Keratinocyte (primary cell): ENCODE data around the gene PEMT. TPM values are rescaled to one million over a fixed set of nuclear protein-coding genes. Genes with fewer than 3 reads are reported as not detected.

ENCODE experiments used
- DNase-seq: peaks from one replicate; pipeline ENCODE4 v3.0.0-alpha.2; 2011; ENCODE audit warnings: low read depth, missing footprints, low spot score
- FAIRE-seq: peaks from 2 replicates; lab custom pipeline; 2011; peaks lifted over from hg19 to GRCh38; lab: Jason Lieb, UNC
- H2AFZ ChIP-seq: 2 replicates; pipeline ENCODE4 v1.6.0; 2012; ENCODE audit warnings: low read length, control low read depth, inconsistent platforms; ENCODE audit not compliant: control insufficient read depth
- H3K27ac ChIP-seq: 2 replicates; pipeline ENCODE4 v1.5.1; 2011; ENCODE audit warnings: low read length; ENCODE audit not compliant: control insufficient read depth, insufficient read depth
- H3K27me3 ChIP-seq: 3 replicates; pipeline ENCODE4 v1.6.0; 2011; ENCODE audit warnings: low read length; ENCODE audit not compliant: control insufficient read depth, insufficient read depth; ENCODE audit errors: extremely low read depth
- H3K36me3 ChIP-seq, 2 experiments: 2 replicates in 1 of 2; 3 replicates in 1 of 2; pipeline ENCODE4 v1.5.1; 2011; ENCODE audit warnings: low read length in 2 of 2, mild to moderate bottlenecking in 1 of 2; ENCODE audit not compliant: control insufficient read depth in 2 of 2, insufficient read depth in 2 of 2; ENCODE audit errors: extremely low read depth in 1 of 2
- H3K4me1 ChIP-seq: 3 replicates; pipeline ENCODE4 v1.5.1; 2011; ENCODE audit warnings: low read length; ENCODE audit not compliant: control insufficient read depth, insufficient read depth; ENCODE audit errors: extremely low read depth
- H3K4me2 ChIP-seq: 3 replicates; pipeline ENCODE4 v1.6.0; 2011; ENCODE audit warnings: low read depth, low read length; ENCODE audit not compliant: control insufficient read depth, insufficient read depth; ENCODE audit errors: extremely low read depth
- H3K4me3 ChIP-seq, 3 experiments: fragments of 200-600 bp in 1 of 3; sonication (generic) in 1 of 3; 2 replicates in 2 of 3; 3 replicates in 1 of 3; pipeline ENCODE4 v1.5.1; 2011 to 2016; ENCODE audit warnings: low read length in 3 of 3, mild to moderate bottlenecking in 3 of 3, control low read depth in 2 of 3, inconsistent platforms in 1 of 3, low read depth in 1 of 3, mixed read lengths in 1 of 3, mixed run types in 1 of 3, moderate library complexity in 1 of 3; ENCODE audit not compliant: control insufficient read depth in 2 of 3, insufficient read depth in 2 of 3; ENCODE audit errors: extremely low read depth in 1 of 3
- H3K79me2 ChIP-seq: 2 replicates; pipeline ENCODE4 v1.6.0; 2012; ENCODE audit warnings: low read length; ENCODE audit not compliant: control insufficient read depth, insufficient read depth
- H3K9ac ChIP-seq: 3 replicates; pipeline ENCODE4 v1.6.0; 2011; ENCODE audit warnings: low read length; ENCODE audit not compliant: control insufficient read depth, insufficient read depth; ENCODE audit errors: extremely low read depth
- H3K9me1 ChIP-seq: 3 replicates; pipeline ENCODE4 v1.6.0; 2011; ENCODE audit warnings: low read length; ENCODE audit not compliant: control insufficient read depth, insufficient read depth; ENCODE audit errors: extremely low read depth
- H3K9me3 ChIP-seq: 2 replicates; pipeline ENCODE4 v1.5.1; 2012; ENCODE audit warnings: low read depth, low read length; ENCODE audit not compliant: control insufficient read depth
- H4K20me1 ChIP-seq: 3 replicates; pipeline ENCODE4 v1.6.0; 2011; ENCODE audit warnings: low read length; ENCODE audit not compliant: control insufficient read depth, insufficient read depth; ENCODE audit errors: extremely low read depth
- EZH2 ChIP-seq: IDR thresholded peaks from one replicate; pipeline ENCODE4 v1.6.1; 2012; ENCODE audit warnings: inconsistent platforms, mild to moderate bottlenecking, low read length, moderate library complexity
- dilution Hi-C: fragments of 300-500 bp; cut with MboI; formaldehyde crosslinking; loops from one replicate; pipeline ENCODE4 v1.7.0; 2020; ENCODE audit warnings: low sequenced_read_pairs; ENCODE audit not compliant: extremely low pct_ligation_motif_present
- polyA plus RNA-seq, 5 experiments: library from polyadenylated mRNA; depleted of rRNA in 3 of 5; stranded (reverse) in 3 of 5; stranded (forward) in 1 of 5; unstranded in 1 of 5; fragments of >200 nt; gene quantifications; 1 replicate in 1 of 5; 2 replicates in 3 of 5; 3 replicates in 1 of 5; pipeline versions ENCODE4 v1.2.1 to v1.2.3, GENCODE V29; 2011 to 2012; ENCODE audit warnings: missing spikeins in 2 of 5, low read depth in 1 of 5, low replicate concordance in 1 of 5
- TF ChIP-seq, protein P1 (sequence below), 3 experiments: IDR thresholded peaks in 1 of 3; conservative IDR thresholded peaks in 1 of 3; optimal IDR thresholded peaks in 1 of 3; 2 replicates in 2 of 3; 3 replicates in 1 of 3; pipeline versions ENCODE3 to v1.5.1; 2011; ENCODE audit warnings: low read length in 3 of 3, mild to moderate bottlenecking in 3 of 3, moderate library complexity in 2 of 3, control low read depth in 1 of 3, inconsistent platforms in 1 of 3; ENCODE audit not compliant: insufficient read depth in 2 of 3; ENCODE audit errors: extremely low read depth in 1 of 3

The PEMT gene
- polyA plus RNA-seq, 1 donor (not counting 4 experiments of a cell fraction or from before 2014, with no cell fraction given), result 17.7 TPM

- H3K36me3 ChIP-seq, result no peaks in the 10 kb centered on the region
- H3K27me3 ChIP-seq, result peaks cover 44% of the 10 kb centered on the region
- no peaks in the 10 kb centered on the region for H3K9me1 ChIP-seq
- H3K9ac ChIP-seq, result no peak overlapping the region
- no peak for FAIRE-seq
- no peak overlapping the region for H2AFZ ChIP-seq
- H3K79me2 ChIP-seq, result no peaks in the 10 kb centered on the region
- TF ChIP-seq, protein P1, sequence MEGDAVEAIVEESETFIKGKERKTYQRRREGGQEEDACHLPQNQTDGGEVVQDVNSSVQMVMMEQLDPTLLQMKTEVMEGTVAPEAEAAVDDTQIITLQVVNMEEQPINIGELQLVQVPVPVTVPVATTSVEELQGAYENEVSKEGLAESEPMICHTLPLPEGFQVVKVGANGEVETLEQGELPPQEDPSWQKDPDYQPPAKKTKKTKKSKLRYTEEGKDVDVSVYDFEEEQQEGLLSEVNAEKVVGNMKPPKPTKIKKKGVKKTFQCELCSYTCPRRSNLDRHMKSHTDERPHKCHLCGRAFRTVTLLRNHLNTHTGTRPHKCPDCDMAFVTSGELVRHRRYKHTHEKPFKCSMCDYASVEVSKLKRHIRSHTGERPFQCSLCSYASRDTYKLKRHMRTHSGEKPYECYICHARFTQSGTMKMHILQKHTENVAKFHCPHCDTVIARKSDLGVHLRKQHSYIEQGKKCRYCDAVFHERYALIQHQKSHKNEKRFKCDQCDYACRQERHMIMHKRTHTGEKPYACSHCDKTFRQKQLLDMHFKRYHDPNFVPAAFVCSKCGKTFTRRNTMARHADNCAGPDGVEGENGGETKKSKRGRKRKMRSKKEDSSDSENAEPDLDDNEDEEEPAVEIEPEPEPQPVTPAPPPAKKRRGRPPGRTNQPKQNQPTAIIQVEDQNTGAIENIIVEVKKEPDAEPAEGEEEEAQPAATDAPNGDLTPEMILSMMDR (optimal IDR thresholded peaks at IDR 0.05 in 1 of 3, IDR thresholded peaks at IDR 0.05 in 1 of 3, conservative IDR thresholded peaks at IDR 0.05 in 1 of 3; ENCODE audit: extremely low read depth in 1 of 3, insufficient read depth in 2 of 3, low read length in 3 of 3), result no peak
- H3K27ac ChIP-seq, result no peak overlapping the region
- no peaks in the 10 kb centered on the region for H3K4me1 ChIP-seq
- no peak overlapping the region for H3K4me2 ChIP-seq
- no peaks in the 10 kb centered on the region for H3K9me3 ChIP-seq
- no peak for DNase-seq
- dilution Hi-C loops, result no loop called here
- no peak overlapping the region for H3K4me3 ChIP-seq
- peaks cover 10% of the 10 kb centered on the region for H4K20me1 ChIP-seq
These were observed 87.0 kb downstream of the PEMT start for GRCh38 chr17:17504341-17505140.

DNA sequence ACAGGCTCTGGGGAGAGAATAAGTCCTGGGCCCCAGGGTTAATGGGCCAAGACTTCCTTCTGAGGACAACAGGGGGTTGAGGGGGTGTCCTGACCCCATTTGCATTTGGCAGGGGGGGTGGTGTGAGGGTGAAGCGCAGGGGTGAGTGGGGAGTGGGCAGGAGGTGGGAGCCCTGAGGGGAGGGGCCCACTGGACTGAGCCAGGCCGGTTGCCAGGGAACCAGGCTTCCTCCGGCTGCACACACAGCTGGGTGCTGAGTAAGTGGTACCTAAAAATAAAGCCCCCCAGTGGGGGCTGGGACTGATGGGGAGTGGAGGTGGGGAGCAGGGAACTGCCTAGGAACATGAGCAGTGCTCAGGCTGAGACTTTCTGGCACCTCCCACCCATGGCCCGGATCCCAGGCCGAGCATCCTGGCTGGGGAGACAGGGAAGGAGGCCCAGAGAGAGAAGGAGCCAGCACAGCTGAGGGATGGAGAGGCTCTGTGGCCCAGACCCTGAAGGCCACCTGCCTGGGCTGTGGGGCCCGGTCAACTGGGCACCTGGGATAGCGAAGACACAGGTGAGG, 87.9 kb downstream of the PEMT start:
- no peaks in the 10 kb centered on the region for H3K9me3 ChIP-seq
- H3K4me3 ChIP-seq, result no peak overlapping the region
- H3K9me1 ChIP-seq, result no peaks in the 10 kb centered on the region
- no peaks in the 10 kb centered on the region for H3K36me3 ChIP-seq
- no peak for DNase-seq
- no peaks in the 10 kb centered on the region for H3K4me1 ChIP-seq
- TF ChIP-seq, protein P1 (optimal IDR thresholded peaks at IDR 0.05 in 1 of 3, IDR thresholded peaks at IDR 0.05 in 1 of 3, conservative IDR thresholded peaks at IDR 0.05 in 1 of 3; ENCODE audit: extremely low read depth in 1 of 3, insufficient read depth in 2 of 3, low read length in 3 of 3), result no peak
- TF ChIP-seq EZH2, result no peak
- no peak overlapping the region for H3K4me2 ChIP-seq
- peaks cover 7% of the 10 kb centered on the region for H4K20me1 ChIP-seq
- no peak for FAIRE-seq
- no peaks in the 10 kb centered on the region for H3K79me2 ChIP-seq
- no peak overlapping the region for H2AFZ ChIP-seq
- dilution Hi-C loops, result no loop called here
- H3K9ac ChIP-seq, result no peak overlapping the region
- H3K27ac ChIP-seq, result no peak overlapping the region
- H3K27me3 ChIP-seq, result peaks cover 49% of the 10 kb centered on the region
